Neuron (in vitro differentiated cells): ENCODE data around the gene MAPK12.

ENCODE experiments used
- H2AFZ ChIP-seq: one replicate; pipeline ENCODE4 v1.6.1; 2013; ENCODE audit warnings: low read depth, mild to moderate bottlenecking, inconsistent platforms, low read length, moderate library complexity
- H3K27me3 ChIP-seq: one replicate; pipeline ENCODE4 v1.6.1; 2013; ENCODE audit warnings: low read length; ENCODE audit not compliant: insufficient read depth
- H3K36me3 ChIP-seq: one replicate; pipeline ENCODE4 v1.6.1; 2013; ENCODE audit warnings: low read length; ENCODE audit not compliant: insufficient read depth
- H3K4me1 ChIP-seq: one replicate; pipeline ENCODE4 v1.6.1; 2013; ENCODE audit warnings: low read length; ENCODE audit not compliant: insufficient read depth
- H3K4me3 ChIP-seq: 2 replicates; pipeline ENCODE4 v1.5.1; 2013; ENCODE audit warnings: mild to moderate bottlenecking, low read length, moderate library complexity
- H3K9me3 ChIP-seq: one replicate; pipeline ENCODE4 v1.6.1; 2013; ENCODE audit warnings: low read length

MAPK12 gene

GRCh38 chr22:50283821-50284220, 22.3 kb upstream of the MAPK12 start:
- H3K27me3 ChIP-seq, result no peaks in the 10 kb centered on the region
- H2AFZ ChIP-seq, result no peak overlapping the region
- H3K36me3 ChIP-seq, result peaks cover 82% of the 10 kb centered on the region
- H3K9me3 ChIP-seq, result no peaks in the 10 kb centered on the region
- no peaks in the 10 kb centered on the region for H3K4me1 ChIP-seq
- H3K4me3 ChIP-seq, result no peak overlapping the region

- peaks cover 85% of the 10 kb centered on the region for H3K36me3 ChIP-seq
- no peak overlapping the region for H3K4me3 ChIP-seq
- no peak overlapping the region for H2AFZ ChIP-seq
- H3K4me1 ChIP-seq, result no peaks in the 10 kb centered on the region
- no peaks in the 10 kb centered on the region for H3K9me3 ChIP-seq
- no peaks in the 10 kb centered on the region for H3K27me3 ChIP-seq
Observed at GRCh38 chr22:50282361-50283155, 21.1 kb upstream of the MAPK12 start.

- Histone ChIP-seq H3K4me3 (no peak overlapping the region), H3K36me3 (peaks cover 86% of the 10 kb centered on the region), H3K27me3 (no peaks in the 10 kb centered on the region), H2AFZ (no peak overlapping the region), H3K9me3 (no peaks in the 10 kb centered on the region), H3K4me1 (no peaks in the 10 kb centered on the region)
Observed at GRCh38 chr22:50281957-50282356, 20.5 kb upstream of the MAPK12 start.

- Histone ChIP-seq H3K9me3 (peaks cover under 1% of the 10 kb centered on the region), H3K4me3 (no peak overlapping the region), H3K4me1 (no peaks in the 10 kb centered on the region), H3K36me3 (peaks cover 87% of the 10 kb centered on the region), H3K27me3 (no peaks in the 10 kb centered on the region), H2AFZ (no peak overlapping the region)
Observed at GRCh38 chr22:50281384-50281760, 19.9 kb upstream of the MAPK12 start.

- Histone ChIP-seq H3K9me3 (peaks cover 2% of the 10 kb centered on the region), H3K4me1 (no peaks in the 10 kb centered on the region), H3K36me3 (peaks cover 86% of the 10 kb centered on the region), H2AFZ (no peak overlapping the region), H3K27me3 (no peaks in the 10 kb centered on the region), H3K4me3 (no peak overlapping the region)
Observed at GRCh38 chr22:50280708-50281383, 19.4 kb upstream of the MAPK12 start.

- H3K4me1 ChIP-seq, result peaks cover 1% of the 10 kb centered on the region
- H3K9me3 ChIP-seq, result peaks cover 2% of the 10 kb centered on the region
- H2AFZ ChIP-seq, result no peak overlapping the region
- H3K4me3 ChIP-seq, result no peak overlapping the region
- H3K27me3 ChIP-seq, result no peaks in the 10 kb centered on the region
- peaks cover 90% of the 10 kb centered on the region for H3K36me3 ChIP-seq
Observed at GRCh38 chr22:50280022-50280707, 18.7 kb upstream of the MAPK12 start.

GRCh38 chr22:50278956-50279619, 17.6 kb upstream of the MAPK12 start:
- H3K9me3 ChIP-seq, result peaks cover 2% of the 10 kb centered on the region
- H3K27me3 ChIP-seq, result no peaks in the 10 kb centered on the region
- no peak overlapping the region for H2AFZ ChIP-seq
- peaks cover 7% of the 10 kb centered on the region for H3K4me1 ChIP-seq
- H3K4me3 ChIP-seq, result no peak overlapping the region
- H3K36me3 ChIP-seq, result peaks cover 84% of the 10 kb centered on the region

GRCh38 chr22:50278461-50278860, 17.0 kb upstream of the MAPK12 start:
- peaks cover 2% of the 10 kb centered on the region for H3K9me3 ChIP-seq

GRCh38 chr22:50277761-50278160, 16.3 kb upstream of the MAPK12 start:
- Histone ChIP-seq H3K9me3 (peaks cover 2% of the 10 kb centered on the region), H2AFZ (no peak overlapping the region), H3K4me1 (peaks cover 12% of the 10 kb centered on the region), H3K4me3 (no peak overlapping the region), H3K36me3 (peaks cover 72% of the 10 kb centered on the region), H3K27me3 (no peaks in the 10 kb centered on the region)

More at GRCh38 chr22:50278461-50278860, 17.0 kb upstream of the MAPK12 start:
- H3K36me3 ChIP-seq, result peaks cover 79% of the 10 kb centered on the region
- no peaks in the 10 kb centered on the region for H3K27me3 ChIP-seq
- no peak overlapping the region for H2AFZ ChIP-seq
- no peak overlapping the region for H3K4me3 ChIP-seq
- peaks cover 9% of the 10 kb centered on the region for H3K4me1 ChIP-seq

- peaks cover 55% of the 10 kb centered on the region for H3K36me3 ChIP-seq
- H2AFZ ChIP-seq, result no peak overlapping the region
- peaks cover 25% of the 10 kb centered on the region for H3K4me1 ChIP-seq
- H3K9me3 ChIP-seq, result peaks cover 2% of the 10 kb centered on the region
- no peaks in the 10 kb centered on the region for H3K27me3 ChIP-seq
- H3K4me3 ChIP-seq, result no peak overlapping the region
Observed at GRCh38 chr22:50276143-50276542, 14.7 kb upstream of the MAPK12 start.

GRCh38 chr22:50275181-50276055, 13.9 kb upstream of the MAPK12 start:
- no peak overlapping the region for H3K4me3 ChIP-seq
- H3K9me3 ChIP-seq, result peaks cover 2% of the 10 kb centered on the region
- H3K27me3 ChIP-seq, result no peaks in the 10 kb centered on the region
- H3K4me1 ChIP-seq, result peaks cover 32% of the 10 kb centered on the region
- H2AFZ ChIP-seq, result no peak overlapping the region
- peaks cover 50% of the 10 kb centered on the region for H3K36me3 ChIP-seq

GRCh38 chr22:50274771-50275170, 13.3 kb upstream of the MAPK12 start:
- peaks cover 32% of the 10 kb centered on the region for H3K4me1 ChIP-seq
- peaks cover 2% of the 10 kb centered on the region for H3K9me3 ChIP-seq
- no peak overlapping the region for H3K4me3 ChIP-seq
- H2AFZ ChIP-seq, result no peak overlapping the region
- H3K27me3 ChIP-seq, result no peaks in the 10 kb centered on the region
- H3K36me3 ChIP-seq, result peaks cover 46% of the 10 kb centered on the region
